Measurements from ENCODE around the gene FBXO31.

FBXO31 gene

GRCh38 chr16:87324411-87325275 lies 58.9 kb downstream of the FBXO31 start:
- DNase-seq, result no peak

GRCh38 chr16:87323727-87324410 lies 59.7 kb downstream of the FBXO31 start:
- DNase-seq, result no peak

GRCh38 chr16:87322833-87323726 lies 60.5 kb downstream of the FBXO31 start:
- DNase-seq, result no peak

- DNase-seq, result no peak
These were observed 61.2 kb downstream of the FBXO31 start for GRCh38 chr16:87322360-87322759.

GRCh38 chr16:87321336-87322107 lies 62.1 kb downstream of the FBXO31 start:
- no peak for DNase-seq

- DNase-seq, result no peak
These were observed 62.9 kb downstream of the FBXO31 start for GRCh38 chr16:87320510-87321227.

GRCh38 chr16:87319997-87320491 lies 63.5 kb downstream of the FBXO31 start:
- no peak for DNase-seq

- no peak for DNase-seq
These were observed 64.6 kb downstream of the FBXO31 start for GRCh38 chr16:87319011-87319410.

- DNase-seq, result no peak
These were observed 65.6 kb downstream of the FBXO31 start for GRCh38 chr16:87317750-87318644.

- DNase-seq, result peak; percentile 83 to 88
These were observed 66.4 kb downstream of the FBXO31 start, which contains the start of gene C16orf95 for GRCh38 chr16:87316923-87317749. C16orf95 (minus strand) TSS chr16:87317392; CDS start chr16:87317242, 150 bp downstream.

- no peak for DNase-seq
These were observed 67.1 kb downstream of the FBXO31 start for GRCh38 chr16:87316450-87316922.

- no peak for DNase-seq
These were observed 68.6 kb downstream of the FBXO31 start for GRCh38 chr16:87314990-87315420.

- DNase-seq, result no peak
These were observed 71.6 kb downstream of the FBXO31 start for GRCh38 chr16:87312008-87312407.

GRCh38 chr16:87311387-87311786 lies 72.2 kb downstream of the FBXO31 start:
- no peak for DNase-seq

GRCh38 chr16:87310610-87311009 lies 73.0 kb downstream of the FBXO31 start:
- DNase-seq, result no peak

- DNase-seq, result no peak
These were observed 73.7 kb downstream of the FBXO31 start for GRCh38 chr16:87309620-87310525.

GRCh38 chr16:87308826-87309225 lies 74.8 kb downstream of the FBXO31 start:
- no peak for DNase-seq

- no peak for DNase-seq
These were observed 77.1 kb downstream of the FBXO31 start for GRCh38 chr16:87306516-87306915.
